Left ventricle myocardium inferior (tissue), 1 donor: Measurements from ENCODE around the gene DLG5. TPM values are rescaled to one million over a fixed set of nuclear protein-coding genes. Genes with fewer than 3 reads are reported as not detected.
A peak's percentile ranks its signal among the peaks of the same experiment; 100 is the strongest.

Experiments used
- DNase-seq: peaks from one replicate; pipeline ENCODE4 v3.0.0-alpha.2; 2020
- H3K27ac ChIP-seq: fragments of 200-600 bp; replicated peaks from 2 replicates; pipeline ENCODE4 v1.8.0; 2021
- H3K27me3 ChIP-seq: fragments of 200-600 bp; 2 replicates; pipeline ENCODE4 v1.8.0; 2021; ENCODE audit warnings: low read depth
- H3K36me3 ChIP-seq: fragments of 200-600 bp; 2 replicates; pipeline ENCODE4 v1.8.0; 2021
- H3K4me1 ChIP-seq: fragments of 200-600 bp; 2 replicates; pipeline ENCODE4 v1.8.0; 2021
- H3K4me3 ChIP-seq: fragments of 200-600 bp; 2 replicates; pipeline ENCODE4 v1.8.0; 2021; ENCODE audit warnings: mild to moderate bottlenecking, moderate library complexity
- H3K9me3 ChIP-seq: fragments of 200-600 bp; replicated peaks from 2 replicates; pipeline ENCODE4 v1.8.0; 2021
- intact Hi-C: fragments of 100-400 bp; cut with micrococcal nuclease; formaldehyde crosslinking; loops from one replicate; pipeline ENCODE4 v1.11.0; 2022
- total RNA-seq: library from RNA; stranded (reverse); fragmentation: NEBNext Ultra II Directional; extraction: Animal tissue kit (Norgen Biotek cat#: 25700); gene quantifications from one replicate; pipeline ENCODE4 v1.2.1, GENCODE V29; 2021
- TF ChIP-seq, protein P1 (sequence below): fragments of 200-600 bp; IDR thresholded peaks from 2 replicates; pipeline ENCODE4 v1.8.0; 2021; ENCODE audit warnings: antibody characterized with exemption, mild to moderate bottlenecking, borderline replicate concordance
- donor health status: DM: no; HTN: yes; CAD: no; lungs with severe emphysema.

Gene DLG5
- total RNA-seq, 1 donor from 2014 or later: 8.9 TPM

DNA sequence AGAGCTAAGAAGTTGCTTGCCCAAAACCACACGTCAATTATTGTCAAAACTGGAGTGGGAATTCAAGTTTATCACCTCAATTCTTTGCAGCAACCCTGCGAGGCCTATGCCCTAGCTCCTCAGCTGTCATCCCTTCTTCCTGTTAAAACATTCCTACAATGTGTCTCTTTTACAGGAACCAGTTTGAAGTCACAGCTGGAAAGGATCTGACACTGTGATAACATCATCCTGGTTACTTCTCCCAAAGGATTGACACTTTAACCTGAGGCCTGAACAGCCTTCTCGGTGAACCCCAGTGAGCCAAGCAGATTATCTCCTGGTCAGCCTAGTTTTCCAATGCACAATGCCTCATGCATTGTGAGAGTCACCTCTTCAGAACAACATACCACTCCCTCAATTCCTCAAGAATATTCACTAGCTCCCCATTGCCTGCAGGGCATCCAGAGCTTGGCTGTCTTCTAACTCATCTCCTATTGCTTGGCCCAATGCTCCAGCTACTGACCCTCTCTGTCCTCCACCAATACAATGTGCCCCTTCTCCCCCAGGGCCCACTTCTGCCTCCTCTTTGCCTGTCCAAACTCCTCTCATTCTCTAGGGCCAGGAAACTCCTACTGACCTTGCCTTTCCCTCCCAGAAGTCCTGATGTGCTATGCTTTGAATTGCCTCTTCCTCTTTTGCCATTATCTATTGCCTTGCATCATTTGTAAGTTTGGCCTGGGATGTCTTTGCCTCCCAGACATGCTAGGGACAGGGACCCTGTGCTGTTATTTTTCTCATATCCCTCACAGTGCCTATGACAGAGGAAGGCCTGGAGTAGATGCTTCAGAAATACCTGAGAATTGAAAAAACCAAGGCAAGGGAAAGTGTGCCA, 10.4 kb upstream of the DLG5 start:
- no peaks in the 10 kb centered on the region for H3K9me3 ChIP-seq
- H3K4me3 ChIP-seq: no peak overlapping the region
- TF ChIP-seq, protein P1, sequence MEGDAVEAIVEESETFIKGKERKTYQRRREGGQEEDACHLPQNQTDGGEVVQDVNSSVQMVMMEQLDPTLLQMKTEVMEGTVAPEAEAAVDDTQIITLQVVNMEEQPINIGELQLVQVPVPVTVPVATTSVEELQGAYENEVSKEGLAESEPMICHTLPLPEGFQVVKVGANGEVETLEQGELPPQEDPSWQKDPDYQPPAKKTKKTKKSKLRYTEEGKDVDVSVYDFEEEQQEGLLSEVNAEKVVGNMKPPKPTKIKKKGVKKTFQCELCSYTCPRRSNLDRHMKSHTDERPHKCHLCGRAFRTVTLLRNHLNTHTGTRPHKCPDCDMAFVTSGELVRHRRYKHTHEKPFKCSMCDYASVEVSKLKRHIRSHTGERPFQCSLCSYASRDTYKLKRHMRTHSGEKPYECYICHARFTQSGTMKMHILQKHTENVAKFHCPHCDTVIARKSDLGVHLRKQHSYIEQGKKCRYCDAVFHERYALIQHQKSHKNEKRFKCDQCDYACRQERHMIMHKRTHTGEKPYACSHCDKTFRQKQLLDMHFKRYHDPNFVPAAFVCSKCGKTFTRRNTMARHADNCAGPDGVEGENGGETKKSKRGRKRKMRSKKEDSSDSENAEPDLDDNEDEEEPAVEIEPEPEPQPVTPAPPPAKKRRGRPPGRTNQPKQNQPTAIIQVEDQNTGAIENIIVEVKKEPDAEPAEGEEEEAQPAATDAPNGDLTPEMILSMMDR: no peak
- intact Hi-C loops: no loop called here
- H3K36me3 ChIP-seq: no peaks in the 10 kb centered on the region
- H3K27me3 ChIP-seq: no peaks in the 10 kb centered on the region
- H3K4me1 ChIP-seq: peaks cover 11% of the 10 kb centered on the region
- H3K27ac ChIP-seq: no peak overlapping the region
- DNase-seq: no peak

DNA sequence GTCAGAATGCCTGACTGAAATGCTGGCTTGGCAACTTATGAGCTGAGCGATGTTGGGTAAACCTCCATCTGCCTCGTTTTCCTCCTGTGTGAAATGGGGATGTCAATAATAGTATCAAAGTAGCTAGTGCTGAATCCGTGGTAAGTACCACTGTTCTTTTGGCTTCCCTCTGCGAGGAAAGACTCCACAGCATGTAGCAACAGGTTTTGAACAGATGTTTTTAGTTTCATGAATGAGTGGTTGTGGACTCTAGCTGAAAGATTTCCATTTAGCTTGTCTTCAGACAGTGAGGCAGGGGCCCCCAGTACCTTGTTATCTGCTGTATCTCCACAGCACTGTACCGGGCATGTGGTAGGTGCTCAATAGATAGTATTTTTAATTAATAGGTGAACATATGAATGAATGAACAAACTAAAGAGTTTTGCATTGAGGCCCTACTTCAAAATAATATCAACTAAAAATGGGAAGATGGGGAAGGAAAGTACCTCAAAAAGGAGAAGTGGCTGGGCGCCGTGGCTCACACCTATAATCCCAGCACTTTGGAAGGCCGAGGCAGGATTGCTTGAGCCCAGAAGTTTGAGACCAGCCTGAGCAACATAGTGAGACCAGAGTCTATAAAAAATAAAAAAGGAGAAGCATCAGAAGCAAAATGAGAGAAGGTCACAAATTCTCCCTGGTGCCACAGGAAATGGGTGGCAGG, 5.6 kb upstream of the DLG5 start:
- intact Hi-C loops: no loop called here

DNA sequence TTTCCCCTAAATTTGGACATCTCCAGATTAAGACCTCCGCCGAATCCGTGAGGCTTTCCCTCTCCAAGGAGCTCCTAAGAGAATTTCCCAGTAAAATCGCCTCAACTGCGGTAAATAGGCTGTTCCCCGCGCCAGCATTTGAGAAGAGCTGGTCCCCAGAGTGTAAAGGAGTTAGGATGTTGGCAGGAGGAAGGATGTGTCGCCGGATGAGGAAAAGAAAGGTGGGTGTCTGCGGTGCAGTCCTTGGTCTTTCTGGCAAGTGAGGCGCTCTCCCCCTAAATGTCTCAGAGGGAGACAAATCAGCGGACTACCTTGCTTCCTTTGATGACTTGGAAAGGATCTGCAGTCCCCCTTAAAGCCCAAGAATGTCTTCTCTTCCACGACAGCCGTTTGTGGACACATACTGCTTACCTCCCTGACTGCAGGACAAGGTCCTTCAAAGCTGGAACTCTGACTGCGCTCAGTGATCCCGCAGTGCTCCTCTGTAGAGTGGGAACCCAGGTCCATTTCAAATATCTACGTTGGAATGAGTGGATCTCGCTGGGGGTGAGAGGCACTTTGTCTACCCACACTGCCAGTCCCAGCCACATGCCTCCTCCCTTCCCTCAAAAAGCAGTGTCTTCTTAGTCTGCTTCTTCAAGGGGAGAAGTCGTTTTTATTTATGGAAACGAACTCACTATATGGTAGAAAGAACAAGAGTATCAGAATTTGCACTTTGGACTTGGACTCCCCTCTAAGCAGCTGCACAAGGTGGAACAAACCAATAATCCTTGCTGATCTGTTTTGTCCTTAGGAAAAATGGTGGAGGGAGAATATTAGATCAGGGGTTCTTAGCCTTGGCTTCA, 1.1 kb upstream of the DLG5 start:
- peaks cover 5% of the 10 kb centered on the region for H3K9me3 ChIP-seq
- peaks cover 32% of the 10 kb centered on the region for H3K4me1 ChIP-seq
- peak overlapping the region; percentile 73 for H3K27ac ChIP-seq
- H3K4me3 ChIP-seq: peak overlapping the region; percentile 96
- no peaks in the 10 kb centered on the region for H3K27me3 ChIP-seq
- no peaks in the 10 kb centered on the region for H3K36me3 ChIP-seq
- no peak for DNase-seq
- intact Hi-C loops: no loop called here
- TF ChIP-seq, protein P1: no peak

More for the DNA sequence above, 5.6 kb upstream of the DLG5 start:
- peaks cover 5% of the 10 kb centered on the region for H3K9me3 ChIP-seq
- H3K4me3 ChIP-seq: no peak overlapping the region
- peaks cover 5% of the 10 kb centered on the region for H3K4me1 ChIP-seq
- no peak overlapping the region for H3K27ac ChIP-seq
- DNase-seq: no peak
- no peaks in the 10 kb centered on the region for H3K36me3 ChIP-seq
- TF ChIP-seq, protein P1: no peak
- H3K27me3 ChIP-seq: no peaks in the 10 kb centered on the region

DNA sequence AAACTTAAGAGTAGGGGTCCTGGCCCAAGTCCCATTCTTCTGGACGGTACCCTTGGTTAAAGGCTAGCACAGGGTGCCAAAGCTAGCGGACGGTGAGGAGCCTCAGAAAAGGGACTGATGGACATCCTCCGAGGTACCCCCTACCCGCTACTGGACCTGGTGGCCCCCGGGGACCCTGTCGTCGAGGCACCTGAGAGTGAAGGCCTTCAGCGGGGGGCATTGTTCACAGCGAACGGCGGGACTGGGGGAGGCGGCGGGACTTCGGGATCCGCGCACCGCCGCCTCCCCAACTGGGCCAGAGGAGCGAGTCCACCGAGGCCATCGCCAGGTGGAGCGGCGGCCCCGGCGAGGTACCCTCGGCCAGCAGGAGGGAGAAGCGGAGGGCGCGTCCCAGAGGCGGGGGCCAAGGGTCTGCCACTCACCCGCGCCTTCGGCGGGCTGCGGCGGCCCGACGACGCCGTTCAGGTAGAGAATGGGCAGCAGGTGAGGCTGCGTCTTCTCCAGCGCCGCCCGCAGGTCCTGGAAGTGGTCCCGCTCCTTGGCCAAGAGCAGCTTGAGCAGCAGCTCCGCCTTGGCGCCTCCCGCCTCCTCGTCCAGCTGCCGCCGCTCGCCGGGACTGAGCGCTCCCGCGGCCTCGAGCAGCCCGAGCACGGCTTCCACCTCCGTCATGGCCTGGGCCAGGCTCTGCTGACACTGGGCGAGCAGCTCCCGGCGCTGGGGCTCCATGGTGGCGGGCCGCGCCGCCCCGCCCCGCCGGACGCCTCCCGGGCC, 575 bp downstream of the DLG5 start:
- Histone ChIP-seq H3K4me1 (peaks cover 37% of the 10 kb centered on the region), H3K36me3 (no peaks in the 10 kb centered on the region), H3K27me3 (no peaks in the 10 kb centered on the region), H3K9me3 (peaks cover 5% of the 10 kb centered on the region), H3K4me3 (peak overlapping the region; percentile 96), H3K27ac (peak overlapping the region; percentile 73)
- TF ChIP-seq, protein P1: peak; percentile 8
- DNase-seq: peak; percentile 45
- intact Hi-C loops: no loop called here

DNA sequence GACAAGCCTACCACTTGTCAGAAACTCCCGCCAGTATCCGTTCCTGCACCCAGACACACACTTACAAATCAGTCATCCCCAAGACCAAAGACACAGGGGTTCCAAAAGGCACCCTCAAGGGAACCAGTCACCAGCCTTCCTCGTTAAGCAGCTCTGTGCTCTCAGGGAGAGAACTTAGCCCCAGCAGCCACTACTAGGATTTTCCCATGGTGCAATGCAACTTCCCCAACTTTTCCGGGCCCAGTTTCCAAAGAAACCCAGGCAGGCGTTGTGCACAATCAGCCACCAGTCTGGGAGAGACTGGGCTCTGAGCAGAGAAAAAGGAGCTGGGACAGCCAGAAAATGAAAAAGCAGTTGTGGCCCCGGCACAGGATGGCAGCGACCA, 1.2 kb downstream of the DLG5 start:
- H3K4me1 ChIP-seq: peaks cover 40% of the 10 kb centered on the region

More for the DNA sequence above, 1.2 kb downstream of the DLG5 start:
- Histone ChIP-seq H3K27me3 (no peaks in the 10 kb centered on the region), H3K27ac (peak overlapping the region; percentile 73), H3K9me3 (peaks cover 5% of the 10 kb centered on the region), H3K4me3 (peak overlapping the region; percentile 96), H3K36me3 (no peaks in the 10 kb centered on the region)
- intact Hi-C loops: no loop called here
- TF ChIP-seq, protein P1: no peak
- DNase-seq: no peak
